T-cell (primary cell): ENCODE measurements around the gene MYO1A. TPM values are rescaled to one million over a fixed set of nuclear protein-coding genes. Genes with fewer than 3 reads are reported as not detected.
"Not testable (repeated sequence)": the region's sequence is repeated elsewhere in the genome, so short reads cannot be mapped to it uniquely, and the experiment has no call there.

ENCODE experiments used
- ATAC-seq, 4 experiments: fragments of 200-7000 bp in 3 of 4; fragments of 150-1000 bp in 1 of 4; cut with Tn5 transposase; replicated peaks in 1 of 4; 1 replicate in 3 of 4; 2 replicates in 1 of 4; pipeline ENCODE4 v1.10.0; 2021; ENCODE audit warnings: moderate library complexity in 3 of 4, mild to moderate bottlenecking in 2 of 4, moderate number of reproducible peaks in 1 of 4
- CTCF ChIA-PET, 2 donors: fragments of 300-600 bp; sonication (Branson Sonifier 250); formaldehyde crosslinking; loops; one replicate each; lab custom pipeline; 2022; ENCODE audit warnings: antibody characterized with exemption in 2 of 2; lab: Charles Lee
- POLR2A ChIA-PET, 2 donors: fragments of 300-600 bp; sonication (Branson Sonifier 250); formaldehyde crosslinking; loops; one replicate each; lab custom pipeline; 2022; ENCODE audit warnings: antibody characterized with exemption in 2 of 2; lab: Charles Lee
- DNase-seq, 35 experiments: peaks; one replicate each; pipeline versions ENCODE4 v3.0.0 to v3.0.0-alpha.2; 2013 to 2023
- H3K27ac ChIP-seq: one replicate; pipeline ENCODE4 v1.5.1; 2013; ENCODE audit warnings: low read length
- H3K27me3 ChIP-seq, 2 experiments: replicated peaks in 1 of 2; 1 replicate in 1 of 2; 2 replicates in 1 of 2; pipeline versions ENCODE4 v1.6.1 to v1.7.0; 2013; ENCODE audit warnings: low read length in 1 of 2, mixed read lengths in 1 of 2; ENCODE audit not compliant: control insufficient read depth in 2 of 2, insufficient read depth in 2 of 2; ENCODE audit errors: extremely low read depth in 1 of 2
- H3K36me3 ChIP-seq, 2 donors: 1 replicate in 1 of 2; 2 replicates in 1 of 2; pipeline versions ENCODE4 v1.6.1 to v1.7.0; 2013; ENCODE audit warnings: low read length in 1 of 2; ENCODE audit not compliant: control insufficient read depth in 2 of 2, insufficient read depth in 1 of 2; ENCODE audit errors: extremely low read depth in 1 of 2
- H3K4me1 ChIP-seq, 2 experiments: 1 replicate in 1 of 2; 2 replicates in 1 of 2; pipeline versions ENCODE4 v1.6.1 to v1.7.0; 2013; ENCODE audit warnings: low read length in 2 of 2, mixed read lengths in 1 of 2; ENCODE audit not compliant: insufficient read depth in 2 of 2, control insufficient read depth in 1 of 2; ENCODE audit errors: extremely low read depth in 1 of 2
- H3K4me3 ChIP-seq, 2 donors: 1 replicate in 1 of 2; 2 replicates in 1 of 2; pipeline versions ENCODE4 v1.5.1 to v1.7.0; 2013; ENCODE audit warnings: mild to moderate bottlenecking in 2 of 2, low read length in 1 of 2, moderate library complexity in 1 of 2; ENCODE audit not compliant: control insufficient read depth in 1 of 2; ENCODE audit errors: extremely low read depth in 1 of 2
- H3K9me3 ChIP-seq: 2 replicates; pipeline ENCODE4 v1.7.0; 2013
- H3K27ac Mint-ChIP-seq, 2 donors: one replicate each; pipeline ENCODE4 v1.8.0; 2020 to 2021; ENCODE audit warnings: mild to moderate bottlenecking in 2 of 2, mixed read lengths in 2 of 2
- H3K27me3 Mint-ChIP-seq, 2 donors: one replicate each; pipeline ENCODE4 v1.8.0; 2021 to 2022; ENCODE audit warnings: mixed read lengths in 2 of 2
- H3K36me3 Mint-ChIP-seq: one replicate; pipeline ENCODE4 v1.8.0; 2021; ENCODE audit warnings: mixed read lengths
- H3K4me1 Mint-ChIP-seq, 3 donors: one replicate each; pipeline ENCODE4 v1.8.0; 2020 to 2022; ENCODE audit warnings: mixed read lengths in 3 of 3, mild to moderate bottlenecking in 1 of 3
- H3K4me3 Mint-ChIP-seq, 3 donors: one replicate each; pipeline ENCODE4 v1.8.0; 2020 to 2022; ENCODE audit warnings: mild to moderate bottlenecking in 3 of 3, mixed read lengths in 3 of 3, moderate library complexity in 3 of 3
- H3K9me3 Mint-ChIP-seq, 3 donors: one replicate each; pipeline ENCODE4 v1.8.0; 2020 to 2022; ENCODE audit warnings: mixed read lengths in 3 of 3
- whole genome bisulfite sequencing: methylation state at CpG from one replicate; pipeline ENCODE4 v1.1.5; 2013; ENCODE audit warnings: missing lambda C conversion rate; ENCODE audit not compliant: insufficient coverage; 5-methylcytosine and 5-hydroxymethylcytosine counted together
- total RNA-seq, 35 experiments: library from RNA in 6 of 35; stranded (reverse) in 6 of 35; fragments of 120-200 nt in 1 of 35; gene quantifications; one replicate each; pipeline versions ENCODE4 v1.2.1 to v1.2.4 and lab custom pipeline; 2013 to 2026

Gene MYO1A
- total RNA-seq, 5 donors from 2014 or later (not counting 1 experiment from before 2014, with no cell fraction given) = 0.54 to 2.2 (median 1.4) TPM

- H3K9me3 ChIP-seq = no peaks in the 10 kb centered on the region
- no CpG with 5 or more reads among the region's 1 CpG for WGBS
- Mint-ChIP-seq H3K9me3 (no peaks in the 10 kb centered on the region), H3K27ac (peak overlapping the region in 1 of 2 donors; percentile 11), H3K27me3 (peaks cover 0 to 12% of the 10 kb centered on the region in 2 donors), H3K4me1 (peaks cover 22 to 51% (median 26%) of the 10 kb centered on the region in 3 donors), H3K4me3 (no peak overlapping the region), H3K36me3 (no peaks in the 10 kb centered on the region)
- peaks cover 13 to 21% of the 10 kb centered on the region in 2 experiments for H3K4me1 ChIP-seq
- peaks cover 0 to 10% of the 10 kb centered on the region in 2 experiments for H3K27me3 ChIP-seq
- no peak overlapping the region for H3K4me3 ChIP-seq
- no peak overlapping the region for H3K27ac ChIP-seq
- H3K36me3 ChIP-seq = no peaks in the 10 kb centered on the region
- ATAC-seq (no peak), DNase-seq (no peak)
- POLR2A ChIA-PET = no interaction called here
- CTCF ChIA-PET = interaction anchor here (0.7 to 1.0 kb wide), 2 partner anchors 17 to 43 kb away, joined by 3 read pairs; no protein-coding TSS in a partner anchor
Observed at GRCh38 chr12:57018906-57019305, 31.0 kb downstream of the MYO1A start.

GRCh38 chr12:57018353-57018752, 31.6 kb downstream of the MYO1A start:
- H3K36me3 Mint-ChIP-seq, H3K4me3 ChIP-seq, H3K4me3 Mint-ChIP-seq, H3K27ac ChIP-seq, H3K27ac Mint-ChIP-seq, H3K9me3 ChIP-seq, DNase-seq, H3K36me3 ChIP-seq, H3K9me3 Mint-ChIP-seq, ATAC-seq: not testable (repeated sequence)
- Histone ChIP-seq H3K27me3 (peaks cover 0 to 15% of the 10 kb centered on the region in 2 experiments), H3K4me1 (peaks cover 13 to 21% of the 10 kb centered on the region in 2 experiments)
- 90% methylated on average over 2 of the region's 5 CpGs for WGBS
- peaks cover 0 to 14% of the 10 kb centered on the region in 2 donors for H3K27me3 Mint-ChIP-seq
- CTCF ChIA-PET = interaction anchor here (0.6 to 1.0 kb wide), 7 partner anchors 17 to 733 kb away, joined by 3 to 8 read pairs (median 4); no protein-coding TSS in a partner anchor
- POLR2A ChIA-PET = interaction anchor here in 1 of 2 donors (0.6 kb wide), 2 partner anchors 117 to 149 kb away, joined by 4 to 7 read pairs; no protein-coding TSS in a partner anchor
- H3K4me1 Mint-ChIP-seq = peaks cover 22 to 50% (median 30%) of the 10 kb centered on the region in 3 donors

- no peak within 1 kb of the TSS for H3K4me3 ChIP-seq
- peaks cover 29 to 62% (median 42%) of the 10 kb centered on the region in 3 donors for H3K4me1 Mint-ChIP-seq
- no peak for ATAC-seq
- no CpG with 5 or more reads among the region's 6 CpGs for WGBS
- peaks cover 19 to 22% of the 10 kb centered on the region in 2 experiments for H3K4me1 ChIP-seq
- no peaks in the 10 kb centered on the region for H3K36me3 Mint-ChIP-seq
- peaks cover 0 to 20% of the 10 kb centered on the region in 2 experiments for H3K27me3 ChIP-seq
- H3K4me3 Mint-ChIP-seq = no peak within 1 kb of the TSS
- ChIA-PET CTCF (interaction anchor here in 1 of 2 donors (1.3 kb wide), 1 partner anchor 15 kb away, joined by 4 read pairs; no protein-coding TSS in a partner anchor), POLR2A (no interaction called here)
- no peaks in the 10 kb centered on the region for H3K36me3 ChIP-seq
- no peak within 1 kb of the TSS for H3K27ac ChIP-seq
- H3K9me3 Mint-ChIP-seq = no peaks in the 10 kb centered on the region
- DNase-seq = no peak
- no peaks in the 10 kb centered on the region for H3K9me3 ChIP-seq
- peaks cover 0 to 14% of the 10 kb centered on the region in 2 donors for H3K27me3 Mint-ChIP-seq
- H3K27ac Mint-ChIP-seq = no peak within 1 kb of the TSS
Observed at GRCh38 chr12:57016348-57016747, 33.6 kb downstream of the MYO1A start, which contains the start of gene TAC3. Gene TAC3, minus strand, starts transcription at chr12:57016529. Its CDS starts 732 bp downstream, at chr12:57015797.

GRCh38 chr12:57012600-57013465, 37.1 kb downstream of the MYO1A start:
- H3K27ac Mint-ChIP-seq = peak overlapping the region in 1 of 2 donors; percentile 40
- peaks cover 24 to 68% (median 43%) of the 10 kb centered on the region in 3 donors for H3K4me1 Mint-ChIP-seq
- no peaks in the 10 kb centered on the region for H3K36me3 Mint-ChIP-seq
- H3K27me3 Mint-ChIP-seq = peaks cover 0 to 14% of the 10 kb centered on the region in 2 donors
- peak overlapping the region in 1 of 3 donors; percentile 2 for H3K4me3 Mint-ChIP-seq
- no peak overlapping the region for H3K4me3 ChIP-seq
- CTCF ChIA-PET = interaction anchor here in 1 of 2 donors (2.3 kb wide), 1 partner anchor 50 kb away, joined by 10 read pairs; no protein-coding TSS in a partner anchor
- no peaks in the 10 kb centered on the region for H3K36me3 ChIP-seq
- DNase-seq = no peak
- no peak overlapping the region for H3K27ac ChIP-seq
- no peak for ATAC-seq
- WGBS = 100% methylated on average over 1 of the region's 7 CpGs
- H3K27me3 ChIP-seq = peaks cover 0 to 20% of the 10 kb centered on the region in 2 experiments
- H3K9me3 ChIP-seq = no peaks in the 10 kb centered on the region
- peaks cover 15 to 17% of the 10 kb centered on the region in 2 experiments for H3K4me1 ChIP-seq
- H3K9me3 Mint-ChIP-seq = no peaks in the 10 kb centered on the region
- POLR2A ChIA-PET = no interaction called here

GRCh38 chr12:57011438-57012424, 38.2 kb downstream of the MYO1A start:
- ChIA-PET CTCF (interaction anchor here (0.8 to 2.3 kb wide), 6 partner anchors 10 to 243 kb away, joined by 3 to 10 read pairs (median 4); no protein-coding TSS in a partner anchor), POLR2A (no interaction called here)
- peak overlapping the region; percentile 47 for H3K27ac ChIP-seq
- H3K4me3 ChIP-seq = no peak overlapping the region
- H3K4me3 Mint-ChIP-seq = peak overlapping the region; percentile 45 to 67 (median 56)
- H3K9me3 Mint-ChIP-seq = no peaks in the 10 kb centered on the region
- peaks cover 35 to 79% (median 54%) of the 10 kb centered on the region in 3 donors for H3K4me1 Mint-ChIP-seq
- H3K27ac Mint-ChIP-seq = peak overlapping the region; percentile 87 to 90
- DNase-seq (peak in 1 of 35 experiments; percentile 41), ATAC-seq (peak; percentile 57 to 74 (median 60))
- H3K27me3 Mint-ChIP-seq = peaks cover 0 to 14% of the 10 kb centered on the region in 2 donors
- H3K36me3 ChIP-seq = no peaks in the 10 kb centered on the region
- 58% methylated on average over 7 of the region's 12 CpGs for WGBS
- H3K36me3 Mint-ChIP-seq = no peaks in the 10 kb centered on the region
- H3K4me1 ChIP-seq = peaks cover 25 to 27% of the 10 kb centered on the region in 2 experiments
- H3K9me3 ChIP-seq = no peaks in the 10 kb centered on the region
- peaks cover 0 to 20% of the 10 kb centered on the region in 2 experiments for H3K27me3 ChIP-seq
